HG03460 (cell line): Measurements from ENCODE around the gene DENND6B.
"Not testable (repeated sequence)": the region's sequence is repeated elsewhere in the genome, so short reads cannot be mapped to it uniquely, and the experiment has no call there.

Experiments
- ATAC-seq: cut with Tn5 transposase; IDR thresholded peaks from one replicate; pipeline ENCODE4 v1.9.1; 2021; ENCODE audit not compliant: unreplicated experiment

DENND6B gene, protein sequence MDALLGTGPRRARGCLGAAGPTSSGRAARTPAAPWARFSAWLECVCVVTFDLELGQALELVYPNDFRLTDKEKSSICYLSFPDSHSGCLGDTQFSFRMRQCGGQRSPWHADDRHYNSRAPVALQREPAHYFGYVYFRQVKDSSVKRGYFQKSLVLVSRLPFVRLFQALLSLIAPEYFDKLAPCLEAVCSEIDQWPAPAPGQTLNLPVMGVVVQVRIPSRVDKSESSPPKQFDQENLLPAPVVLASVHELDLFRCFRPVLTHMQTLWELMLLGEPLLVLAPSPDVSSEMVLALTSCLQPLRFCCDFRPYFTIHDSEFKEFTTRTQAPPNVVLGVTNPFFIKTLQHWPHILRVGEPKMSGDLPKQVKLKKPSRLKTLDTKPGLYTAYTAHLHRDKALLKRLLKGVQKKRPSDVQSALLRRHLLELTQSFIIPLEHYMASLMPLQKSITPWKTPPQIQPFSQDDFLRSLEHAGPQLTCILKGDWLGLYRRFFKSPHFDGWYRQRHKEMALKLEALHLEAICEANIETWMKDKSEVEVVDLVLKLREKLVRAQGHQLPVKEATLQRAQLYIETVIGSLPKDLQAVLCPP

GRCh38 chr22:50326956-50327710, at the start of gene DENND6B:
DENND6B (minus strand) TSS chr22:50327012; CDS start chr22:50326988, 24 bp downstream.
- ATAC-seq = peak; percentile 75

DNA sequence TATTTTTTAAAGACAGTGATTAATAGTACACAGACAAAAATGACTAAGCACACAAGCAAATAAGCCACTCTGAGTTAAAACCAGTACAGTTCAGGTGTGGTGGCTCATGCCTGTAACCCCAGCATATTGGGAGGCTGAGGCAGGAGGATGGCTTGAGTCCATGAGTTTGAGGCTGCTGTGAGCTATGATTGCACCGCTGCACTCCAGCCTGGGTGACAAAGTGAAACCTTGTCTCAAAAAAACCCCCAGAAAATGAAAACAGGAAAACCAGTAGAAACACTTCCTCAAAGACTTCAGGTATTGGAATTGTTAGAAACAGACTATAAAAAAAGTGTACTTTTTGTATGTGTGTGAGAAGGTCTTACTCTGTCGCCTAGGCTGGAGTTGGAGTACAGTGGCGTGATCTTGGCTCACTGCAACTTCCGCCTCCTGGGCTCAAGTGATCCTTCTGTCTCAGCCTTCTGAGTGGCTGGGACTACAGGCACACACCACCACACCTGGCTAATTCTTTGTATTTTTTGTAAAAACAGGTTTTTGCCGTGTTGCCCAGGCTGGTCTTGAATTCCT, 49.4 kb upstream of the DENND6B start:
- no peak for ATAC-seq

GRCh38 chr22:50371101-50371648, 44.4 kb upstream of the DENND6B start:
- no peak for ATAC-seq

GRCh38 chr22:50367778-50368500, 41.1 kb upstream of the DENND6B start:
- no peak for ATAC-seq

- not testable (repeated sequence) for ATAC-seq
These were observed 37.0 kb upstream of the DENND6B start for GRCh38 chr22:50363803-50364194.

- no peak for ATAC-seq
These were observed 36.5 kb upstream of the DENND6B start for GRCh38 chr22:50363166-50363802.

DNA sequence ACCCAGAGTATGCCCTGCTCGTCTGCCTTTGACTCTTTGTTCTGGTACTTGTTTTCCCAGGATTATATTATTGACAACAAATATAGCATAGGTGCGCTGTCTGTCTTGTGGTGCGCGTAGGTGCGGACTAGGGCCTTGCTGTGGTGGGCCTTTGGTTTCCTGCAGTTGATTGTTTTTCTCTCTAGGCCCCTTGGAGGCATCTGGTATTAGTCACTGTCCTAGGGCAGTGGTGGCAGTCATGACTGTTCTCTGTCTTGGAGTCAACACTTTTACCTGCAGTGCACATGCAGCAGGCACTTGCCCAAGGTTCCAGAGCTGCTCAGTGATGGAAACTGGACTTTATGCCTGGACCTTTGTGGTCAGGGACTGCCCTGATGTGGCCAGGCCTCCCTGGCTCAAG, 34.9 kb upstream of the DENND6B start:
- no peak for ATAC-seq

GRCh38 chr22:50361222-50361621, 34.4 kb upstream of the DENND6B start:
- no peak for ATAC-seq

DNA sequence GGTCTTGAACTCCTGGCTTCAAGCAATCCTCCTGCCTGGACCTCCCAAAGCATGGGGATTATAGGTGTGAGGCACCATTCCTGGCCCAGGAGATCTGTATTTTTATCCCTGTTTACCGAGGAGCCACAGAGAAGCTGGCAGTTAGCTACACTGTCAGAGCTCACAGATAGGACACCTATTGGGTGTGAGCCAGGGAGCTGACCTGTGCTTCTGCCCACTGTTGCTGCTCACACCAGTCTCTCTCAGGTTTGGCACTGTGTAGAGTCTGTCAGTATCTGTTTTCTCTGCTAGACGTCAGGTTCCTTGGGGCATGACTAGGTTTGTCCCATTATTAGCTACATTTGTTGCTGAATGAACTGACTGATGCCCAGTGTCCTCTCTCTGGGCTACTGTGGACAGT, 33.8 kb upstream of the DENND6B start:
- no peak for ATAC-seq

DNA sequence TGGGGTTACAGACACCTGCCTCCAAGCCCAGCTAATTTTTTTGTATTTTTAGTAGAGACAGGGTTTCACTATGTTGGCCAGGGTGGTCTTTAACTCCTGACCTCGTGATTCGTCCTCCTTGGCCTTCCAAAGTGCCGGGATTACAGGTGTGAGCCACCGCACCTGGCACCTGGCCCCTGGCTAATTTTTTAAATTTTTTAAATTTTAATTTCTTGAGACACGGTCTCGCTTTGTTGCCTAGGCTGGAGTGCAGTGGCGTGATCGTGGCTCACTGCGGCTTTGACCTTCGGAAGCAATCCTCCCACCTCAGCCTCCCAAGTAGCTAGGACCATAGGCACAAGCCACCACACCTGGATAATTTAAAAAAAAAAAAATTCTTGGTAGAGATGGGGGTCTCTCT, 30.9 kb upstream of the DENND6B start:
- no peak for ATAC-seq

DNA sequence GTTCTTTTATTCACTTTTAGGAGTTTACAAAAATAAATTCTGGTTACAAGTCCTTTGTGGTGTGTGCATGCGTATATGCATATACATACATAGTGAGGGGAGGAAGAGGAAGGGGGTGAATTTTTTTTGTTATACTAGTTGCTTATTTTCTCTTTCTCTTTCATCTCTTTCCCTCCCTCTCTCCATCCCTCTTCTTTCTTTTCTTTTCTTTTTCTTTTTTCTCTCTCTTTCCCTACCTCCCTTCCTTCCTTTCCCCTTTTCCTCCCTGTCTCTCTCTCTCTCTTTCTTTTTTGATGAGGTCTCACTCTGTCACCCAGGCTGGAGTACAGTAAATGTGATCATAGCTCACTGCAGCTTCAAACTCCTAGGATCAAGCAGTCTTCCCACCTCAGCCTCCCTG, 30.4 kb upstream of the DENND6B start:
- no peak for ATAC-seq

DNA sequence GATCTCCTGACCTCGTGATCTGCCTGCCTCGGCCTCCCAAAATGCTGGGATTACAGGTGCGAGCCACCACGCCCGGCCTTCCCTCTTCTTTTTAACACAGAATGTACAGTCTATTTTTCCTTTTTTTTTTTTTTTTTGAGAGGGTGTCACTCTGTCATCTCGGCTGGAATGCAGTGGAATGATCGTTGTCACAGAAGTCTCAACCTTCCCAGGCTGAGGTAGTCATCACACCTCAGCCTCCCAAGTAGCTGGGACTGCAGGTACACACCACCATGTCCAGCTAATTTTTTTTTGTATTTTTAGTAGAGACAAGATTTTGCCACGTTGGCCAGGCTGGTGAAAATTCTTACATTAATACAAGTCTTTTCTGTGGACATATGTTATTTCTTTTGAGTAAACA, 29.4 kb upstream of the DENND6B start:
- ATAC-seq = no peak

GRCh38 chr22:50348058-50348457, 21.2 kb upstream of the DENND6B start:
- no peak for ATAC-seq

- no peak for ATAC-seq
These were observed 20.3 kb upstream of the DENND6B start for GRCh38 chr22:50347157-50347556.

DNA sequence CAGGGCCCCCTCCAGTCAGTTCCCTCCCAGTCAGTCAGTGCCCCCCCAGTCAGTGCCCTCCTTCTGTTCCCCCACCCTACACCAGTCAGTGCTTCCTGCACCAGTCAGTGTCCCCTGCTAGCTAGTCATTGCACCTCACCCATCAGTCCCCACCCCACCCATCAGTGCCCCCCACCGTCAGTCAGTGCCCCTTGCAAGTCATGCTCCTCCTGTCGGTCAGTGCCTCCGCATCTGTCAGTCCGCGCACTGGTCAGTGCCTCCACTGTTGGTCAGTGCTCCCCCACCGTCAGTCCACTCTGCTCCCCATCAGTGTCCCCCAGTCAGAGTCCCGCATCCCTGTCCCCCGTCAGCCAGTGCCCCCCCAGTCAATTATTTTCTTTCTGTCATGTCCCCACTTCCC, 19.7 kb upstream of the DENND6B start:
- no peak for ATAC-seq

- ATAC-seq = no peak
These were observed 16.7 kb upstream of the DENND6B start for GRCh38 chr22:50343541-50343935.

GRCh38 chr22:50342651-50343540, 16.1 kb upstream of the DENND6B start, which contains the start of gene PPP6R2:
PPP6R2 (plus strand) TSS chr22:50343327; CDS start chr22:50393909, 50,582 bp downstream.
- ATAC-seq = peak; percentile 53

GRCh38 chr22:50341977-50342650, 15.3 kb upstream of the DENND6B start:
- ATAC-seq = peak; percentile 45
